HepG2 (cell line): Measurements from ENCODE around the gene MICAL3.

Experiments
- ELF4 ChIP-seq: sonication (generic); formaldehyde crosslinking; IDR thresholded peaks from 2 replicates; pipeline ENCODE4 v1.5.0; 2020; ENCODE audit warnings: missing genetic modification reagents, mild to moderate bottlenecking, moderate library complexity, borderline replicate concordance
- HNRNPK ChIP-seq: fragments of 200-400 bp; formaldehyde crosslinking; IDR thresholded peaks from 2 replicates; pipeline ENCODE4 v1.6.1; 2018; ENCODE audit warnings: low read length, low read depth, moderate library complexity, mild to moderate bottlenecking; ENCODE audit not compliant: poor library complexity, severe bottlenecking
- KAT2B ChIP-seq: fragments of 150-350 bp; IDR thresholded peaks from 2 replicates; pipeline ENCODE4 v1.6.1; 2014; ENCODE audit warnings: low read depth, low read length, borderline replicate concordance
- POLR2A ChIP-seq, 2 experiments: IDR thresholded peaks; 2 replicates each; pipeline ENCODE4 v1.6.1; 2011; ENCODE audit warnings: low read depth in 2 of 2, low read length in 2 of 2, mild to moderate bottlenecking in 1 of 2, moderate library complexity in 1 of 2; ENCODE audit not compliant: insufficient read depth in 1 of 2
- REPIN1 ChIP-seq: sonication (generic); formaldehyde crosslinking; IDR thresholded peaks from 2 replicates; pipeline ENCODE4 v1.8.0; 2022; ENCODE audit warnings: missing genetic modification reagents, low read depth, mild to moderate bottlenecking, borderline replicate concordance
- TF ChIP-seq, protein P1 (sequence below), 2 experiments: IDR thresholded peaks; 2 replicates each; pipeline ENCODE4 v1.6.1; 2011 to 2012; ENCODE audit warnings: low read length in 2 of 2, borderline replicate concordance in 1 of 2, low read depth in 1 of 2, mild to moderate bottlenecking in 1 of 2, moderate library complexity in 1 of 2
- TF ChIP-seq, protein P2 (sequence below): sonication (generic); formaldehyde crosslinking; conservative IDR thresholded peaks from 2 replicates; pipeline ENCODE4 v1.4.0; 2020; ENCODE audit warnings: missing genetic modification reagents
- TF ChIP-seq, protein P3 (sequence below): sonication (generic); formaldehyde crosslinking; IDR thresholded peaks from 2 replicates; pipeline ENCODE4 v1.5.0; 2020; ENCODE audit warnings: mild to moderate bottlenecking, missing genetic modification reagents, moderate library complexity

DNA sequence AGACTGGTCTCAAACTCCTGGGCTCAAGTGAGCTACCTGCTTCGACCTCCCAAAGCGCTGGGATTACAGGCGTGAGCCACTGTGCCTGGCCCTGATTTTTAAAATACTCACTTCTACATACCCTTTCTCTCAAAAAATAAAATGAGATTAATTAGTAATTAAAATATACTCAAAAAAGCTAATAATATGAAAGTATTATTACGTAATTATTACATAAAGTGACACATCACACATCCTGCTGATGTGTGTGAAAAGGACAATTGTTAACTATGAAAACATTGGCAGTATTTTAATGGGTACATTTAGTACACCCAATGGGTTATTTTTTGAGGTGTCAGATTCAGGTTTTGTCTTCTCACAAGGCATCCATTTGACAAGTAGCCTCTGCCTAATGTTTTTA is 21.4 kb upstream of the MICAL3 start:
- TF ChIP-seq REPIN1 (CRISPR knock-in tag) (no peak), KAT2B (no peak), HNRNPK (no peak), ELF4 (no peak), POLR2A (IDR thresholded peaks at IDR 0.05; ENCODE audit: insufficient read depth in 1 of 2, low read depth in 2 of 2, low read length in 2 of 2) (no peak)
- TF ChIP-seq, protein P1, sequence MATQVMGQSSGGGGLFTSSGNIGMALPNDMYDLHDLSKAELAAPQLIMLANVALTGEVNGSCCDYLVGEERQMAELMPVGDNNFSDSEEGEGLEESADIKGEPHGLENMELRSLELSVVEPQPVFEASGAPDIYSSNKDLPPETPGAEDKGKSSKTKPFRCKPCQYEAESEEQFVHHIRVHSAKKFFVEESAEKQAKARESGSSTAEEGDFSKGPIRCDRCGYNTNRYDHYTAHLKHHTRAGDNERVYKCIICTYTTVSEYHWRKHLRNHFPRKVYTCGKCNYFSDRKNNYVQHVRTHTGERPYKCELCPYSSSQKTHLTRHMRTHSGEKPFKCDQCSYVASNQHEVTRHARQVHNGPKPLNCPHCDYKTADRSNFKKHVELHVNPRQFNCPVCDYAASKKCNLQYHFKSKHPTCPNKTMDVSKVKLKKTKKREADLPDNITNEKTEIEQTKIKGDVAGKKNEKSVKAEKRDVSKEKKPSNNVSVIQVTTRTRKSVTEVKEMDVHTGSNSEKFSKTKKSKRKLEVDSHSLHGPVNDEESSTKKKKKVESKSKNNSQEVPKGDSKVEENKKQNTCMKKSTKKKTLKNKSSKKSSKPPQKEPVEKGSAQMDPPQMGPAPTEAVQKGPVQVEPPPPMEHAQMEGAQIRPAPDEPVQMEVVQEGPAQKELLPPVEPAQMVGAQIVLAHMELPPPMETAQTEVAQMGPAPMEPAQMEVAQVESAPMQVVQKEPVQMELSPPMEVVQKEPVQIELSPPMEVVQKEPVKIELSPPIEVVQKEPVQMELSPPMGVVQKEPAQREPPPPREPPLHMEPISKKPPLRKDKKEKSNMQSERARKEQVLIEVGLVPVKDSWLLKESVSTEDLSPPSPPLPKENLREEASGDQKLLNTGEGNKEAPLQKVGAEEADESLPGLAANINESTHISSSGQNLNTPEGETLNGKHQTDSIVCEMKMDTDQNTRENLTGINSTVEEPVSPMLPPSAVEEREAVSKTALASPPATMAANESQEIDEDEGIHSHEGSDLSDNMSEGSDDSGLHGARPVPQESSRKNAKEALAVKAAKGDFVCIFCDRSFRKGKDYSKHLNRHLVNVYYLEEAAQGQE (IDR thresholded peaks at IDR 0.05; ENCODE audit: borderline replicate concordance in 1 of 2, low read depth in 1 of 2, low read length in 2 of 2) = no peak
- TF ChIP-seq, protein P2, sequence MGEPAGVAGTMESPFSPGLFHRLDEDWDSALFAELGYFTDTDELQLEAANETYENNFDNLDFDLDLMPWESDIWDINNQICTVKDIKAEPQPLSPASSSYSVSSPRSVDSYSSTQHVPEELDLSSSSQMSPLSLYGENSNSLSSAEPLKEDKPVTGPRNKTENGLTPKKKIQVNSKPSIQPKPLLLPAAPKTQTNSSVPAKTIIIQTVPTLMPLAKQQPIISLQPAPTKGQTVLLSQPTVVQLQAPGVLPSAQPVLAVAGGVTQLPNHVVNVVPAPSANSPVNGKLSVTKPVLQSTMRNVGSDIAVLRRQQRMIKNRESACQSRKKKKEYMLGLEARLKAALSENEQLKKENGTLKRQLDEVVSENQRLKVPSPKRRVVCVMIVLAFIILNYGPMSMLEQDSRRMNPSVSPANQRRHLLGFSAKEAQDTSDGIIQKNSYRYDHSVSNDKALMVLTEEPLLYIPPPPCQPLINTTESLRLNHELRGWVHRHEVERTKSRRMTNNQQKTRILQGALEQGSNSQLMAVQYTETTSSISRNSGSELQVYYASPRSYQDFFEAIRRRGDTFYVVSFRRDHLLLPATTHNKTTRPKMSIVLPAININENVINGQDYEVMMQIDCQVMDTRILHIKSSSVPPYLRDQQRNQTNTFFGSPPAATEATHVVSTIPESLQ (CRISPR knock-in tag) = no peak
- TF ChIP-seq, protein P3, sequence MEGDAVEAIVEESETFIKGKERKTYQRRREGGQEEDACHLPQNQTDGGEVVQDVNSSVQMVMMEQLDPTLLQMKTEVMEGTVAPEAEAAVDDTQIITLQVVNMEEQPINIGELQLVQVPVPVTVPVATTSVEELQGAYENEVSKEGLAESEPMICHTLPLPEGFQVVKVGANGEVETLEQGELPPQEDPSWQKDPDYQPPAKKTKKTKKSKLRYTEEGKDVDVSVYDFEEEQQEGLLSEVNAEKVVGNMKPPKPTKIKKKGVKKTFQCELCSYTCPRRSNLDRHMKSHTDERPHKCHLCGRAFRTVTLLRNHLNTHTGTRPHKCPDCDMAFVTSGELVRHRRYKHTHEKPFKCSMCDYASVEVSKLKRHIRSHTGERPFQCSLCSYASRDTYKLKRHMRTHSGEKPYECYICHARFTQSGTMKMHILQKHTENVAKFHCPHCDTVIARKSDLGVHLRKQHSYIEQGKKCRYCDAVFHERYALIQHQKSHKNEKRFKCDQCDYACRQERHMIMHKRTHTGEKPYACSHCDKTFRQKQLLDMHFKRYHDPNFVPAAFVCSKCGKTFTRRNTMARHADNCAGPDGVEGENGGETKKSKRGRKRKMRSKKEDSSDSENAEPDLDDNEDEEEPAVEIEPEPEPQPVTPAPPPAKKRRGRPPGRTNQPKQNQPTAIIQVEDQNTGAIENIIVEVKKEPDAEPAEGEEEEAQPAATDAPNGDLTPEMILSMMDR (CRISPR knock-in tag) = no peak
